LoVo (cell line): ENCODE measurements around the gene WDR55.
A peak's percentile ranks its signal among the peaks of the same experiment; 100 is the strongest.
"Not testable (repeated sequence)": the region's sequence is repeated elsewhere in the genome, so short reads cannot be mapped to it uniquely, and the experiment has no call there.

Source experiments
- DNase-seq: peaks from one replicate; pipeline ENCODE4 v3.0.0-alpha.2; 2016; ENCODE audit warnings: low spot score

WDR55 gene, protein sequence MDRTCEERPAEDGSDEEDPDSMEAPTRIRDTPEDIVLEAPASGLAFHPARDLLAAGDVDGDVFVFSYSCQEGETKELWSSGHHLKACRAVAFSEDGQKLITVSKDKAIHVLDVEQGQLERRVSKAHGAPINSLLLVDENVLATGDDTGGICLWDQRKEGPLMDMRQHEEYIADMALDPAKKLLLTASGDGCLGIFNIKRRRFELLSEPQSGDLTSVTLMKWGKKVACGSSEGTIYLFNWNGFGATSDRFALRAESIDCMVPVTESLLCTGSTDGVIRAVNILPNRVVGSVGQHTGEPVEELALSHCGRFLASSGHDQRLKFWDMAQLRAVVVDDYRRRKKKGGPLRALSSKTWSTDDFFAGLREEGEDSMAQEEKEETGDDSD

DNA sequence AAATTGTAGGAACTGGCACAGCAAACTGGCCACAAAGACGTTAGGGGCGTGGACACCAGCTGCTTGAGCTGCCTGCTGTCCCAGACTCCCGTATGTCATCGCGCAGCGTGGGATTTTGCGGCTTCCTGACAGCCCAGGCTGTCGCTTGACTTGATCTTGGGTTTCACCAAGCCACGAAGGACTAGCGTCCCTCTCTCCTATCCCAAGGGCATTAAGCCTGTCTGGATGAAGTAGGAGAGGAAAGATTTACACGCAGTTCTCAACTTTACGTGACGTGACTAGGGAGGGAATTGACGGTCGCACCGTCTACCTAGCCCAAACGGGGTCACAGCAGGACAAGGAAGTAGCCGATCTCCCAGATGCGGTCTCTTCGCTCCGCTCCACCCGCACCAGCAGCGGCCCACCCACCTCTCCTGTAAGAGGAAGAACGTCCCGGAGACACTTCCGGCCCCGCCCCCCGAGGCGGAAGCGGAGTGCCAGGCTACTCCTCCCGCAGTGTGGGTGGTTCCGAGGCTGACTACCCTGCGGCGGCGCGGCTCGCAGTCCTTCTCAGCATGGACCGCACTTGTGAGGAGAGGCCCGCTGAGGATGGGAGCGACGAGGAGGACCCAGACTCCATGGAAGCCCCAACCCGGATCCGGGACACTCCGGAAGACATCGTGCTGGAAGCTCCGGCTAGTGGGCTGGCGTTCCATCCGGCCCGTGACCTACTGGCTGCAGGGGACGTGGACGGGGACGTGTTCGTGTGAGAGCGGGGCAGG, at the start of gene WDR55:
Gene WDR55 (plus strand): TSS at position 546 of the 761 bp plus-strand sequence. CDS start 9 bp downstream, at position 555.
- DNase-seq, result peak; percentile 98

- no peak for DNase-seq
Measured at GRCh38 chr5:140622301-140622700, 42.4 kb upstream of the WDR55 start.

- not testable (repeated sequence) for DNase-seq
Measured at GRCh38 chr5:140623061-140623460, 41.6 kb upstream of the WDR55 start.

DNA sequence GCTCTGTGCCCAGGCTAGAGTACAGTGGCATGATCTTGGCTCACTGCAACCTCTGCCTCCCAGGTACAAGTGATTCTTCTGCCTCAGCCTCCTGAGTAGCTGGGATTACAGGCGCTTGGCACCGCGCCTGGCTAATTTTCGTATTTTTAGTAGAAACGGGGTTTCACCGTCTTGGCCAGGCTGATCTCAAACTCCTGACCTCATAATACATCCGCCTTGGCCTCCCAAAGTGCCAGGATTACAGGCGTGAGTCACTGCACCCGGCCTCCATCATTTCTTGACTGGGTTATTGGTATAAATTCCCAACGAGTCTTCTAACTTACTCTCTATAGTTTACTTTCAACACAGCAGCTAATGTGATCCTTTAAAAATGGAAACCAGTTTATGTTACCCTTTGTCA, 39.8 kb upstream of the WDR55 start:
- not testable (repeated sequence) for DNase-seq

DNA sequence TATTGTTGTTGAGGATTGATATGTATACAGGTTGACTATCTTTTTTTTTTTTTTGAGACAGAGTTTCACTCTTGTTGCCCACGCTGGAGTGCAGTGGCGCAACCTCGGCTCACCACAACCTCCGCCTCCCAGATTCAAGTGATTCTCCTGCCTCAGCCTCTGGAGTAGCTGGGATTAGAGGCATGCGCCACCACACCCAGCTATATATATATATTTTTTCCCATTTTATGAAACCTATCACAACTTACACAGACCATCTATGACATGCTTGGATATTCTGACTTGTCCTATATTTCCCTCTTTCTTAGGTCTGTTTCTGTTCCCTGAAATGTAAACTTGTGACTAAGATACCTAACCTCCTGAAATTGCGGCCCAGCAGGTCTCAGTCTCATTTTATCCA, 36.7 kb upstream of the WDR55 start:
- no peak for DNase-seq

- DNase-seq, result no peak
Measured at GRCh38 chr5:140628711-140629110, 36.0 kb upstream of the WDR55 start.

DNA sequence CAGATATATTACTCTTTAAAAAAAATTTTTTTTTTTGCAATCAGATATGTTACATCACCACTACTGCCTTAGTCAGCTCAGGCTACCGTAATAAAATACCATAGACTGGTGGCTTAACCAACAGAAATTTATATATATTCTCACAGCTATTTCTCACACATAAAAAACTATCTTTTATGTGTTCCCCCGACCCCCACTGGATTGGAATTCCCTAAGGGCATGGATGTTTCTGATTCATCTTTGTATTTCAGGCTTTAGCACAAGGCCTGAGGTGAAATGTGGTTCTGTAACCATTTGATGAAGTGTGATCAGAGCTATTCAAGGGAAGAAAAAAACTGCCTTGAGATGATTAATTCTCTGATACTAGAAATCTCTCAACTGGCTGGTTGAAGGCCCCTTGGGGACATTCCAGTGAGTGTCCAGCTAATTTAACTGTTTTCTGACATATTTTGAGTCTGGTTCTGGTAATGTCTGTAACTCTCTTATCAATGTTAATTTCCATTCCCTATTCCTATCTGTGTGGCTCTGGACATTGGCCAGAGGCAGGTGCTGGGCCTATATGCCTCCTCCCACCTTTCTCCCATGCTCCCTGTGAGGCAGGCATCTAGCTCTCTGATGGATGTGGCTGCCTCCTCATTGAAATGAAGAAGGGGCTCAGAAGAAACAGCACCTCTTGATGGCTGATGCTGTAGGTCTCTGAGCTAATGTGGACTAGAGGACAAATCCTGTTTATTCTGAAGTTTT, 34.2 kb upstream of the WDR55 start:
- DNase-seq, result no peak

- DNase-seq, result no peak
Measured at GRCh38 chr5:140631036-140631417, 33.7 kb upstream of the WDR55 start.

GRCh38 chr5:140631831-140632365, 32.8 kb upstream of the WDR55 start:
- DNase-seq, result no peak

DNA sequence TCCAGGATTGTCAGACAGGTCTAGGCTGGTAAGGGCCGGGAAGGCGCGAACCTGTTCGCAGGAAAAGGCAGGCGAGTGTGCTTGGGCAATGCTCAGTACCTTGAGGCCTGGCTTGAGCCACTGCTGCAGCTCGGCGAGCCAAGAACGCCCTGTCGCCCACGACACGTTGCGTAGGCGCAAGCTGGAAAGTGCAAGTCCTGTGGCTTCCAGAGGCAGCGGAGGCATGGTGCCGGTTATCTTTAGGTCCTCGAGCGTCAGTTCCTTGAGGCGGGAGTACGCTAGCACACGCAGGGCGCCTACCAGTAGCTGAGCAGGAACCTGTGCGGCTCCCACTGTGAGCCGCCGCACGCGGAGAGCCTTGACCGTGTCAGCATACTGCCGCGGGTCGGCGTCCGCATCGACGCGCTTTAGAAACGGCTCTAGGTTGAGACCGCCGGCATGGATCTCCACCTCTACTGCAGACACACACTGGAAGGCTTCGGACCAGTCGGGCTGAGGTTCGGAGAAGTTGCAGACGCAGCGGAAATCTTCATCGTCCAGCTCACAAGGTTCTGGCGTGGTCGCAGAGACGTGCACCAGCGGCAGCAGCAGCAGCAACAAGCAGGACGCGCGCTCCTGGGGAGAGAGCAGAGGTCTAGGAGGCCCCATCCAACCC, 32.2 kb upstream of the WDR55 start:
- DNase-seq, result no peak

DNA sequence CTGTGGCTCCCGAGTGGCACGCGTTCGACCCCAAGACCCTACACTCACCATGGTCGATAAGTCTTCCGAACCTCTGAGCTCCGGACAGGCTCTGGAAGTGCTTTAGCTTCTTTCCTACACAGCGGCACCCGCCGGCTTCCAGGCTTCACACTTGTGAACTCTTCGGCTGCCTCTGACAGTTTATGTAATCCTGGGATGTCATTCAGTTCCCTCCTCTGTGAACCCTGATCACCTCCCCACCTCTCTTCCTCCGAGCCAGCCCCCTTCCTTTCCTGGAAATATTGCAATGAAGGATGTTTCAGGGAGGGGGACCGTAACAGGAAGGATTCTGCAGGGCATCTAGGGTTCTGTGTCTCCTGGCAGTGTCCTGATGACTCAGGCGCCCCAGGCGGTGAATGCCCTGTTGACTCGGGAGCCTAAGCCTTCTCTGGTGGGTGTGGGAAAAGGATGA, 31.7 kb upstream of the WDR55 start, which contains the start of gene CD14:
Gene CD14 (minus strand): TSS at position 155 of the 451 bp plus-strand sequence. CDS start 104 bp downstream, at position 51.
- DNase-seq, result no peak

- no peak for DNase-seq
Measured at GRCh38 chr5:140633501-140633900, 31.2 kb upstream of the WDR55 start.

DNA sequence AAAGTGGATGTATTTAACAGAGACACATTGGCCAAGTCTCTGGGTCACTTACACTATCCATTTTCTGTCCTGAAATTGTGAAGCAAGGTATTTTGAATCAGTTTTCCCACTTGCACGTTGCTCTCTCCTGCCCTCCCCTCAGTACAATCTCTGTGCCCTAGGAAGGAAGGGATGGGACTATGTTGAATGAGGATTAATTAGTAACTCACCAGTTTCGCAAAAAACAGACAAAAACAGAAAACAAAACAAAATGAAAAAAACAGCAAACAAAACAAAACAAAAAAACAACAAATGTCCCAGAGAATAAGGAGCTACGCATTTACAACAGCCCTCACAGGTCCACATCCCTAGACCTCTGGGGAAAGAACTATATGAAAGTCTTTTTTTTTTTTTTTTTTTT, 30.6 kb upstream of the WDR55 start:
- DNase-seq, result no peak

DNA sequence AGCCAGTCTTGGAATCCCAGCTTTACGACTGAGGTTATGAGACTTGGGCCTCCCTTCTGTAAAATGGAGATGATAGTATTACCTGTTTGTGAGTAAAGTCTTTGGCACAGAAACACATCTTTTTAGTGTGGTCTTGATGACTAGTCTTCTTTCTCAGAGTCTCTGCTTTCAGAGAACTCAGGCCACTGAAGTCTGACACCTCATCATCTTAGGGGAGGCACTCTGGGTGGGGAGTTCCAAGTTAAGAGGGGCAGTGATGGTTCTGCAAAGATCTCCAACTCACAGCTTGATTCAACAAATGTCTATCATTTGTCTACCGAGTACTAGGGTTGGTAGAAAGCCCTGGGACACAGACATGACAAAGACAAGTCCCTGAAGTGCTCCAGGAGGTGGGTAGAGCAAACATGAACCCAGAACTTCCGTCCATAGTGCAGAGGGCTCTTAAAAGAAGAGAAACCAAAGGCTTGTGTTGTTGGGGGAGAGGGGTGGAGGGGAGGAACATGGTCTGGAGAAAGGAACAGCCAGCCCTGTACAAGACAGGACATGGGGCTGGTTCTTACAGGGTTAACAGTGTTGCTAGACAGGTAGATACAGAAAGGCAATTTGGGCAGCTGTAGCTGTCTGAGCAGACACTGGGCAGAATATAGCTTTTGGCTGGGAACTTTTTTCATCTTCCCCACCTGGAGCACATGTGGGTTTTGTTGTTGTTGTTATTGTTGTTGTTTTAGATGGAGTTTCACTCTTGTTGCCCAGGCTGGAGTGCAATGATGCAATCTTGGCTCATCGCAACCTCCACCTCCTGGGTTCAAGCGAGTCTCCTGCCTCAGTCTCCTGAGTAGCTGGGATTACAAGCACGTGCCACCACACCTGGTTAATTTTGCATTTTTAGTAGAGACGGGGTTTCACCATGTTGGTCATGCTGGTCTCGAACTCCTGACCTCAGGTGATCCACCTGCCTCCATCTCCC, 29.1 kb upstream of the WDR55 start:
- no peak for DNase-seq

- no peak for DNase-seq
Measured at GRCh38 chr5:140637371-140638100, 27.2 kb upstream of the WDR55 start.

GRCh38 chr5:140638898-140639147, 25.9 kb upstream of the WDR55 start:
- DNase-seq, result not testable (repeated sequence)

DNA sequence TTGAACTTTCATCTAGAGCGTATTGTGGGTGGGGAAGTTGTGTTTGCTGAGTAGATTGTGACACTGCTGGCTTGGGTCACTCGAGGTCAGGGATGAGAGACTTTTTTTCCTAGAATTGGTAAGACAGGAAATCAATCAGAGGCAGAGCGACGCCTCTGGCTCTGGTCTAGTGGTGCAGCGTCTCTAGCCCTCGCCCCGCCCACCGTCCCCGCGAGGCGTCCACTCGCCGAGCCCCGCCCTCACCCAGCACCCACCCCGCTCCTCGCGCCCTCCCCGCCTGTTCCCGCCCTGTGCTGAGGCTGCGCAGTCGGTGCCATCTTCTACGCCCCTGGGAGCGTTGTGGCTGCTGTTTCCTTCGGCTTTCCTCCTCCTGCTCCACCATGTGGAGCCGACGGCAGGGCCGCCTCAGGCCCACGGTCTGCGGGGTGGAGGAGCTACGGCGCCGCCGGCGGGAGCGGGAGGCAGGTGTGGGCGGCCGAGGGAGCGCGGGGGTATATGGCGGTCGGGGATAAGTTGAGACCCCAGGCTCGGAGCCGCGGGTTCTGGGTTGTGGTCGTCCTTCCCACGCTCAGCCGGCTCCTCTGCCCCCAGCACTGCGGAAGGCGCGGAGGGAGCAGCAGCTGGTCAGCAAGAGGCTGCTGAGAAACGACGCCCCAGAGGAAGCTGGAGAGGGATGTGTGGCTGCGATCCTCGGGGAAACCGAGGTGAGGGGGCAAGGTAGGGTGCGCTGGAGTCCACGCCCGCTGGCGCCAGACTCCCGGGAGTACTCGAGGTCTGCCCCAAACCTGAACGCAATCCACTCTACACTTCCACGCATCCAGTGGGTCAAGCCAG, 25.3 kb upstream of the WDR55 start, which contains the start of gene TMCO6:
Gene TMCO6 (plus strand): TSS at position 304 of the 834 bp plus-strand sequence. CDS start 77 bp downstream, at position 381.
- DNase-seq, result peak; percentile 98

DNA sequence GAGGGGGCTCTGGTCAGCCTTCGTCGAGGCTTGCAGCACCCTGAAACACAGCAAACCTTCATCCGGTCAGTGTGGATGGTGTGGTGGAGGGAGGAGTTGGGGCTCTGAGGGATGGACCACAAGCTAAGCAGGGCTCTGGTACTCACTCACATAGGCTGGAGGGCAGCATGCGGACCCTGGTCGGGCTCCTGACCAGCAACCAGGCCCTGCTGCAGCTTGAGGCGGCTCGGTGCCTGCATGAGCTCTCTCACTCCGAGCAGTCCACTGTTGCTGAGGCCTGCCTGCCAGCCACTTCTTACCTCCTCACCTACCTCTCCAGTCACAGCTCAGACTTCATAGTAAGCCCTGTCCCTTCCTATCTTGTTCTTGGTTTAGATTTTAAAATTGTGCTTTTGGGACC, 23.0 kb upstream of the WDR55 start:
- no peak for DNase-seq

- DNase-seq, result no peak
Measured at GRCh38 chr5:140642718-140643117, 22.0 kb upstream of the WDR55 start.
